ENCODE measurements around the gene CHST11. TPM values are rescaled to one million over a fixed set of nuclear protein-coding genes. Genes with fewer than 3 reads are reported as not detected.

Gene CHST11
- total RNA-seq, 3 donors from 2014 or later: 12.5 to 16.4 (median 15.5) TPM

DNA sequence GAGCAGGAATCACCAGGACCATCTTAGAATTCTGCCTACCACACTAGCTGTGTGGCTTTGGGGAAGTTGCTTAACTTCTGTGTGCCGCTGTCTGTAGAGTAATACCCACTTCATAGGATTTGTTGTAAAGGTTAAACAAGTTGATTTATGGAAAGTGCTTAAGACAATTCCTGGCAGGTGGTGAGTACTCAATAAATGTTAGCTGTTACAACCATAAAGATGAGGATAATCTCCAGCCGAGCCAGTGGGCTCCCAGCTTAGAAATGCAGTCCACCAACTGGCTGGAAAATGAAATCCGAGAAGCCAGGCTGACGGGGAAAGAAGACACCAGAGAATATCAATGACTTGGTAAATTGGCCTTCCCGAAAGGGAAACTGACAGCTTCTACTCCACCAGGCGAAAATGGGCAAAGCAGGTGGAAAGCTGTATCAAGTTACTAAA lies 173.5 kb downstream of the CHST11 start:
- intact Hi-C loops (cut with DNase I; ENCODE audit: low total_unique reads): no loop called here
- no peak overlapping the region for H3K27ac ChIP-seq
- no peak overlapping the region for H3K4me3 ChIP-seq
- no peak for DNase-seq (ENCODE audit: low spot score in 2 of 2)
- no peaks in the 10 kb centered on the region for H3K36me3 ChIP-seq
- no peaks in the 10 kb centered on the region for H3K27me3 ChIP-seq
- no peaks in the 10 kb centered on the region for H3K4me1 ChIP-seq
- TF ChIP-seq, protein P1, sequence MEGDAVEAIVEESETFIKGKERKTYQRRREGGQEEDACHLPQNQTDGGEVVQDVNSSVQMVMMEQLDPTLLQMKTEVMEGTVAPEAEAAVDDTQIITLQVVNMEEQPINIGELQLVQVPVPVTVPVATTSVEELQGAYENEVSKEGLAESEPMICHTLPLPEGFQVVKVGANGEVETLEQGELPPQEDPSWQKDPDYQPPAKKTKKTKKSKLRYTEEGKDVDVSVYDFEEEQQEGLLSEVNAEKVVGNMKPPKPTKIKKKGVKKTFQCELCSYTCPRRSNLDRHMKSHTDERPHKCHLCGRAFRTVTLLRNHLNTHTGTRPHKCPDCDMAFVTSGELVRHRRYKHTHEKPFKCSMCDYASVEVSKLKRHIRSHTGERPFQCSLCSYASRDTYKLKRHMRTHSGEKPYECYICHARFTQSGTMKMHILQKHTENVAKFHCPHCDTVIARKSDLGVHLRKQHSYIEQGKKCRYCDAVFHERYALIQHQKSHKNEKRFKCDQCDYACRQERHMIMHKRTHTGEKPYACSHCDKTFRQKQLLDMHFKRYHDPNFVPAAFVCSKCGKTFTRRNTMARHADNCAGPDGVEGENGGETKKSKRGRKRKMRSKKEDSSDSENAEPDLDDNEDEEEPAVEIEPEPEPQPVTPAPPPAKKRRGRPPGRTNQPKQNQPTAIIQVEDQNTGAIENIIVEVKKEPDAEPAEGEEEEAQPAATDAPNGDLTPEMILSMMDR (IDR thresholded peaks at IDR 0.05): no peak
- TF ChIP-seq POLR2AphosphoS5 (IDR thresholded peaks at IDR 0.05) (no peak), POLR2A (IDR thresholded peaks at IDR 0.05) (no peak)
- no peaks in the 10 kb centered on the region for H3K9me3 ChIP-seq

DNA sequence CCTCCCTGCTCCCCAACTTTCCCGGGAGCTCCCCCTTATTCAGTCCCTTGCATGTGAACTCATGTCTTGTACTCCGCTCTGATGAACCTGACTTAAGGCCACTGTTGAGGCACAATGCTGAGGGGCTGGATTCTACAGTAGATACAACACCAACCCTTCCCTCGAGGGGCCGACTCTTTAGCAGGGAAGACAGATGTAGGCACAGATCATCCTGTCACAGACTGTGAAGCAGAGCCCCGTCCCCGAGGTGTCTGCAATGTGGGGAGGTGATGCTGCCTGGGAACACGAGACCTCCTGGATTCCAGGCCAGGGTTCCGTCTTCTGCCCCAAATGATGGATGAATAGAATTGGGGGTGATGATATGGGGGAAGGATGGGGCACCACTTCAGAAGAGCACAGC lies 175.1 kb downstream of the CHST11 start:
- Histone ChIP-seq H3K9me3 (no peaks in the 10 kb centered on the region), H3K36me3 (no peaks in the 10 kb centered on the region), H3K27ac (no peak overlapping the region), H3K27me3 (no peaks in the 10 kb centered on the region), H3K4me3 (no peak overlapping the region), H3K4me1 (no peaks in the 10 kb centered on the region)
- intact Hi-C loops (cut with DNase I; ENCODE audit: low total_unique reads): no loop called here
- TF ChIP-seq, protein P1 (IDR thresholded peaks at IDR 0.05): no peak
- TF ChIP-seq POLR2AphosphoS5 (IDR thresholded peaks at IDR 0.05) (no peak), POLR2A (IDR thresholded peaks at IDR 0.05) (no peak)
- no peak for DNase-seq (ENCODE audit: low spot score in 2 of 2)

DNA sequence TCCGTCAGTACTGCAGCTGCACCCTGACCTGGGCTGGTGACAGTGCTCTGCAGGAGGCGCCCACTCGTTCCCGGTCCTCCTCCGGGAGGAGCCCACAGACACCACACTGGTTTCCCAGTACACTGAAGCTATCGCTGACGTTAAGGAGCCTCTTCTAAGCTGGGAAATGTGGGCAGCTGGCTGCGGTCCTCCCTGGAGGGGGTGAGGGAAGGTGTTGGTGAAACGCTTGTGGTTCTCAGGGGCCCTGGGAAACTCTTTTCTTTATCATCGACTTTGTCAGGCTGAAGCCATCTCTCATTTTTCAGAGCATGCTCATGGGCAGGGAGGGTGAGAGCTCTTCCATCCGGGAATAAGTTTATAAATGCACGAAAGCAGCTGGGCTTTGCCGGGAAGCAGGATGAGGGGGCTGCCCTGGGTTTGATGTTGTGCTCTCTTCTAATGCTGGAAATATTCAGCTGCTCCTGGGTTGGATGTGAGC lies 176.0 kb downstream of the CHST11 start:
- Histone ChIP-seq H3K9me3 (no peaks in the 10 kb centered on the region), H3K4me3 (no peak overlapping the region), H3K4me1 (no peaks in the 10 kb centered on the region), H3K27me3 (no peaks in the 10 kb centered on the region), H3K27ac (no peak overlapping the region), H3K36me3 (no peaks in the 10 kb centered on the region)
- TF ChIP-seq POLR2AphosphoS5 (IDR thresholded peaks at IDR 0.05) (no peak), POLR2A (IDR thresholded peaks at IDR 0.05) (no peak)
- TF ChIP-seq, protein P1 (IDR thresholded peaks at IDR 0.05): no peak
- intact Hi-C loops (cut with DNase I; ENCODE audit: low total_unique reads): no loop called here
- DNase-seq (ENCODE audit: low spot score in 2 of 2): no peak

DNA sequence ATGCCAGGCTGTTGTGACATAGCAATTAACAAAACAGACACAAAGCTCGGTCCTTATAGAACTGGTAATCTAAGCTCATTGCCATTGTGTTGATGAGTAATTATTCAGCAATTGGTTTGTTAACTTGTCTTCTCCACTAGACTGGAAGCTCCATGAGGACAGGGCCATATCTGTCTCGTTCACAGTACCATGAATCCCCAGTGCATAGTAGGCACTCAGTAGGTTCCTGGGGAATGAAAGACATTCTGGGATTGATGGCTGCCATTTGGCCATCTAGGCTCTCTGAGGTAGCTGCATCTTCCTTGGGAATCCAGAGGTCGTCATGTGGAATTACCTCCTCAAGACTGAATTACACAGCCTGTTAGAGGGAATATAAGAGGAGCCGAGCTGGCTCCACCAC lies 177.3 kb downstream of the CHST11 start:
- DNase-seq (ENCODE audit: low spot score in 2 of 2): no peak
- no peak overlapping the region for H3K4me3 ChIP-seq
- H3K4me1 ChIP-seq: no peaks in the 10 kb centered on the region
- no peak for TF ChIP-seq POLR2A (IDR thresholded peaks at IDR 0.05)
- no peak for TF ChIP-seq POLR2AphosphoS5 (IDR thresholded peaks at IDR 0.05)
- TF ChIP-seq, protein P1 (IDR thresholded peaks at IDR 0.05): no peak
- no peak overlapping the region for H3K27ac ChIP-seq
- intact Hi-C loops (cut with DNase I; ENCODE audit: low total_unique reads): no loop called here
- no peaks in the 10 kb centered on the region for H3K9me3 ChIP-seq
- no peaks in the 10 kb centered on the region for H3K27me3 ChIP-seq
- H3K36me3 ChIP-seq: no peaks in the 10 kb centered on the region

DNA sequence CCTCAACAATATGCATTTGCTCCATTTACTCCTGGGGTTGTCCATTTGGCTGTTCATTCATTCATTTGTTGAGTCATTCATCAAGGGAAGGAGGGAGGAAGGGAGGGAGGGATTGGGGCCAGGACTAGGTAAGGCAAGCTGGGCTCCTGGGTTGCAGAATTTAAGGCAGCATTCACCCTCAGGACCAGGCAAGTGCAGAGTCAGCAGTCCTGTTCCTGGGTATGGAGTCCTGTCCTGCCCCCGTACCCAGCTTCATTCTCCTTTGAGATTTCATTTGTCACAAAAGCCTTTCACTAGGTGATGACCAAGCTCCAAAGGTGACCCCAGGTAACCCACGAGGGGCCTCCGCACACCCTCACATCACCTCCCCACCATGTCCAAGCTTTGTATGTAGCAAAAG lies 178.1 kb downstream of the CHST11 start:
- no peaks in the 10 kb centered on the region for H3K27me3 ChIP-seq
- H3K36me3 ChIP-seq: no peaks in the 10 kb centered on the region
- no peak for DNase-seq (ENCODE audit: low spot score in 2 of 2)
- H3K4me1 ChIP-seq: no peaks in the 10 kb centered on the region
- H3K27ac ChIP-seq: no peak overlapping the region
- no peaks in the 10 kb centered on the region for H3K9me3 ChIP-seq
- no peak overlapping the region for H3K4me3 ChIP-seq
- TF ChIP-seq, protein P1 (IDR thresholded peaks at IDR 0.05): no peak
- TF ChIP-seq POLR2AphosphoS5 (IDR thresholded peaks at IDR 0.05): no peak
- TF ChIP-seq POLR2A (IDR thresholded peaks at IDR 0.05): no peak
- intact Hi-C loops (cut with DNase I; ENCODE audit: low total_unique reads): no loop called here

Data from breast epithelium (tissue), 4 donors.